Lung (tissue), 12 donors: ENCODE results near the gene ELP6. TPM values are rescaled to one million over a fixed set of nuclear protein-coding genes. Genes with fewer than 3 reads are reported as not detected.

Source experiments
- ATAC-seq: fragments of 200-7000 bp; cut with Tn5 transposase; one replicate; pipeline ENCODE4 v1.9.1; 2020; ENCODE audit warnings: moderate number of reproducible peaks; ENCODE audit not compliant: insufficient read depth, low FRiP score
- DNase-seq, 3 donors: peaks; one replicate each; pipeline ENCODE4 v3.0.0-alpha.2; 2013 to 2017
- H3K27ac ChIP-seq, 2 donors: one replicate each; pipeline ENCODE4 v1.5.1; 2013; ENCODE audit warnings: mild to moderate bottlenecking in 2 of 2, moderate library complexity in 2 of 2, control low read depth in 1 of 2, inconsistent platforms in 1 of 2, low read depth in 1 of 2, low read length in 1 of 2
- H3K27me3 ChIP-seq, 3 donors: one replicate each; pipeline ENCODE4 v1.5.1; 2013; ENCODE audit warnings: low read length in 2 of 3; ENCODE audit not compliant: control insufficient read depth in 3 of 3, insufficient read depth in 3 of 3
- H3K36me3 ChIP-seq, 4 donors: one replicate each; pipeline ENCODE4 v1.5.1; 2013; ENCODE audit warnings: low read length in 4 of 4, mild to moderate bottlenecking in 1 of 4, moderate library complexity in 1 of 4; ENCODE audit not compliant: control insufficient read depth in 4 of 4, insufficient read depth in 4 of 4
- H3K4me1 ChIP-seq, 5 donors: one replicate each; pipeline ENCODE4 v1.5.1; 2013; ENCODE audit warnings: low read length in 5 of 5, mild to moderate bottlenecking in 2 of 5, moderate library complexity in 1 of 5; ENCODE audit not compliant: control insufficient read depth in 5 of 5, insufficient read depth in 5 of 5
- H3K4me3 ChIP-seq: one replicate; pipeline ENCODE4 v1.5.1; 2013; ENCODE audit warnings: mild to moderate bottlenecking, control low read depth, moderate library complexity
- H3K9ac ChIP-seq, 2 donors: one replicate each; pipeline ENCODE4 v1.5.1; 2013; ENCODE audit warnings: low read length in 2 of 2, control low read depth in 1 of 2; ENCODE audit not compliant: insufficient read depth in 1 of 2
- H3K9me3 ChIP-seq, 4 donors: one replicate each; pipeline ENCODE4 v1.5.1; 2013; ENCODE audit warnings: low read length in 3 of 4, mild to moderate bottlenecking in 1 of 4, moderate library complexity in 1 of 4; ENCODE audit not compliant: control insufficient read depth in 4 of 4, insufficient read depth in 3 of 4
- WGBS, 2 donors: extraction: QIAGEN DNeasy Blood & Tissue Kit; methylation state at CpG; one replicate each; pipeline ENCODE4 v1.1.7; 2013; 5-methylcytosine and 5-hydroxymethylcytosine counted together
- polyA plus RNA-seq, 2 donors: library from polyadenylated mRNA; stranded (reverse); fragments of 200-250 nt; gene quantifications; one replicate each; pipeline ENCODE4 v1.2.1, GENCODE V29; 2013
- total RNA-seq, 2 donors: library from RNA; depleted of rRNA in 1 of 2; stranded (reverse); fragments of >200 nt in 1 of 2; gene quantifications; one replicate each; pipeline ENCODE4 v1.2.1, GENCODE V29; 2014 to 2021
- TF ChIP-seq, protein P1 (sequence below): IDR thresholded peaks from 2 replicates; pipeline ENCODE4 v1.5.1; 2012; ENCODE audit warnings: mild to moderate bottlenecking; ENCODE audit errors: control extremely low read depth, extremely low read depth
- donor health status: control.
- donor health status: control.
- donor health status: Bipolar disorder and iron deficiency.
- donor health status: healthy.
- donor health status: DM: yes; HTN: yes; CAD: no.

ELP6 gene
- total and polyA plus RNA-seq, 4 donors: 25.4 to 31.3 (median 27.6) TPM

DNA sequence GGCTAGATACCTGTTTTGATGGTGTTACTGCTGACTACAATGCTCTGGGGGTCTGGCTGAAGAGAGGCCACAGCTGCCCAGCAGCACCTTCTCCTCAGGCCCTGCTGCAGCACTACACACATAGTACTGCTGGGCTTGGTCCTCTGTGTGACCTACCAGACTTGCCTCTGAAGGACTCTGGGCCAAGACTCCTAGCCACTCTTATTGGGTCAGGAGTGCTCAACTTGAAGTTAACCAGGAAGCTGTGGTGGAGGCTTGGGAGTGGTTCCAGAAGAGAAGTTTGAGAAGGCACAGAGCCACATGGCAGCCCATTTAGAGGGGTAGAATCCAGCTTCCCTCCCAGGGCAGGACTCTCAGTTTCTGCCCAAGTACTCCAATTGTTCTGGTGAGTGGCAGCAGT lies 16.6 kb downstream of the ELP6 start:
- H3K27me3 ChIP-seq: no peaks in the 10 kb centered on the region
- H3K4me1 ChIP-seq: no peaks in the 10 kb centered on the region
- no peak overlapping the region for H3K4me3 ChIP-seq
- peaks cover 18 to 36% (median 31%) of the 10 kb centered on the region in 4 donors for H3K36me3 ChIP-seq
- H3K27ac ChIP-seq: no peak overlapping the region
- DNase-seq: no peak
- no peaks in the 10 kb centered on the region for H3K9me3 ChIP-seq
- H3K9ac ChIP-seq: no peak overlapping the region
- TF ChIP-seq, protein P1, sequence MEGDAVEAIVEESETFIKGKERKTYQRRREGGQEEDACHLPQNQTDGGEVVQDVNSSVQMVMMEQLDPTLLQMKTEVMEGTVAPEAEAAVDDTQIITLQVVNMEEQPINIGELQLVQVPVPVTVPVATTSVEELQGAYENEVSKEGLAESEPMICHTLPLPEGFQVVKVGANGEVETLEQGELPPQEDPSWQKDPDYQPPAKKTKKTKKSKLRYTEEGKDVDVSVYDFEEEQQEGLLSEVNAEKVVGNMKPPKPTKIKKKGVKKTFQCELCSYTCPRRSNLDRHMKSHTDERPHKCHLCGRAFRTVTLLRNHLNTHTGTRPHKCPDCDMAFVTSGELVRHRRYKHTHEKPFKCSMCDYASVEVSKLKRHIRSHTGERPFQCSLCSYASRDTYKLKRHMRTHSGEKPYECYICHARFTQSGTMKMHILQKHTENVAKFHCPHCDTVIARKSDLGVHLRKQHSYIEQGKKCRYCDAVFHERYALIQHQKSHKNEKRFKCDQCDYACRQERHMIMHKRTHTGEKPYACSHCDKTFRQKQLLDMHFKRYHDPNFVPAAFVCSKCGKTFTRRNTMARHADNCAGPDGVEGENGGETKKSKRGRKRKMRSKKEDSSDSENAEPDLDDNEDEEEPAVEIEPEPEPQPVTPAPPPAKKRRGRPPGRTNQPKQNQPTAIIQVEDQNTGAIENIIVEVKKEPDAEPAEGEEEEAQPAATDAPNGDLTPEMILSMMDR: no peak
- no peak for ATAC-seq

- Histone ChIP-seq H3K27me3 (no peaks in the 10 kb centered on the region), H3K4me3 (no peak overlapping the region), H3K36me3 (peaks cover 13 to 29% (median 26%) of the 10 kb centered on the region in 4 donors), H3K4me1 (no peaks in the 10 kb centered on the region), H3K27ac (no peak overlapping the region), H3K9me3 (no peaks in the 10 kb centered on the region), H3K9ac (no peak overlapping the region)
- TF ChIP-seq, protein P1: no peak
- DNase-seq: no peak
- WGBS, 2 donors: 92 to 97% methylated on average over 8 of the region's 8 CpGs
- ATAC-seq: no peak
Observed at GRCh38 chr3:47495886-47496285, 17.6 kb downstream of the ELP6 start.

DNA sequence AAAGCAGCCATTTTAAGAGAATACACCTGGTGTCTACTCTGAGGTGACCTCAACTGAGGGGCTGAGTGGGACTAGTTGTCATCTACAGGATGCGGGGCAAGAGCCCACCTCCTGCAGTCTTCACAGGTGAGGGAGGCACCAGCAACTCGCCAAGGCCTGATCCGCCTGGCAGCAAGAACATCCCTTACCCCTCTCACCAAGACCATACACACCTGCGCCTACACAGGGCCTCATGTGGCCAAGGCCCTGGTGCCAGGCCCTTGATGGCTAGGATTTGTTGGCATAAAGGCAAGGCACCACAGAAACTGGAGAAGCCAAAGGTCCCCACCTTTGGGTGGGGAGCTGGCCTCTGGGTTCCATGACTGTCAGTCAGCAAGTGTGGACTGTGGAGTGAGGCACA lies 18.4 kb downstream of the ELP6 start:
- Histone ChIP-seq H3K27ac (no peak overlapping the region), H3K9me3 (no peaks in the 10 kb centered on the region), H3K4me1 (no peaks in the 10 kb centered on the region), H3K36me3 (peaks cover 13 to 29% (median 23%) of the 10 kb centered on the region in 4 donors), H3K27me3 (no peaks in the 10 kb centered on the region), H3K9ac (no peak overlapping the region), H3K4me3 (no peak overlapping the region)
- TF ChIP-seq, protein P1: no peak
- WGBS, 2 donors: 94 to 96% methylated on average over 4 of the region's 4 CpGs
- ATAC-seq (no peak), DNase-seq (no peak)

DNA sequence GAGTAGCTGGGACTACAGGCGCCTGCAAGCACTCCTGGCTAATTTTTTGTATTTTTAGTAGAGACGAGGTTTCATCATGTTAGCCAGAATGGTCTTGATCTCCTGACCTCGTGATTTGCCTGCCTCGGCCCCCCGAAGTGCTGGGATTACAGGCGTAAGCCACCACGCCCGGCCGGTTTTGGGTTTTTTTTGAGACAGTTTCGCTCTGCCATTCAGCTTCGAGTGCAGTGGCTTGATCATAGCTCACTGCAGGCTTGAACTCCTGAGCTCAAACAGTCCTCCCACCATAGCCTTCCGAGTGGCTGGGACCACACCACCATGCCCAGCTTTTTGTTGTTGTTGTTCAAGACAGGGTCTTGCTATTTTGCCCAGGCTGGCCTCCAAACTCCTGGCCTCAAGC lies 21.7 kb downstream of the ELP6 start:
- peaks cover 7 to 12% (median 9%) of the 10 kb centered on the region in 4 donors for H3K36me3 ChIP-seq
- no peaks in the 10 kb centered on the region for H3K27me3 ChIP-seq
- H3K4me3 ChIP-seq: no peak overlapping the region
- TF ChIP-seq, protein P1: no peak
- H3K4me1 ChIP-seq: no peaks in the 10 kb centered on the region
- WGBS, 2 donors: 94 to 97% methylated on average over 12 of the region's 12 CpGs
- ATAC-seq (no peak), DNase-seq (no peak)
- no peak overlapping the region for H3K9ac ChIP-seq
- H3K27ac ChIP-seq: no peak overlapping the region
- H3K9me3 ChIP-seq: no peaks in the 10 kb centered on the region
